Stimulated activated CD8-positive, alpha-beta memory T cell treated with anti-CD3 and anti-CD28 coated beads, Interleukin-4, amount 100 ng/mL, for 4 hours (primary cell): Measurements from ENCODE around the gene SLC39A1.
"Not testable (repeated sequence)": the region's sequence is repeated elsewhere in the genome, so short reads cannot be mapped to it uniquely, and the experiment has no call there.

Experiments used
- DNase-seq, 2 donors: peaks; one replicate each; pipeline ENCODE4 v3.0.0-alpha.2; 2020; ENCODE audit warnings: low read depth in 2 of 2, low spot score in 1 of 2

Gene SLC39A1, protein sequence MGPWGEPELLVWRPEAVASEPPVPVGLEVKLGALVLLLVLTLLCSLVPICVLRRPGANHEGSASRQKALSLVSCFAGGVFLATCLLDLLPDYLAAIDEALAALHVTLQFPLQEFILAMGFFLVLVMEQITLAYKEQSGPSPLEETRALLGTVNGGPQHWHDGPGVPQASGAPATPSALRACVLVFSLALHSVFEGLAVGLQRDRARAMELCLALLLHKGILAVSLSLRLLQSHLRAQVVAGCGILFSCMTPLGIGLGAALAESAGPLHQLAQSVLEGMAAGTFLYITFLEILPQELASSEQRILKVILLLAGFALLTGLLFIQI

DNA sequence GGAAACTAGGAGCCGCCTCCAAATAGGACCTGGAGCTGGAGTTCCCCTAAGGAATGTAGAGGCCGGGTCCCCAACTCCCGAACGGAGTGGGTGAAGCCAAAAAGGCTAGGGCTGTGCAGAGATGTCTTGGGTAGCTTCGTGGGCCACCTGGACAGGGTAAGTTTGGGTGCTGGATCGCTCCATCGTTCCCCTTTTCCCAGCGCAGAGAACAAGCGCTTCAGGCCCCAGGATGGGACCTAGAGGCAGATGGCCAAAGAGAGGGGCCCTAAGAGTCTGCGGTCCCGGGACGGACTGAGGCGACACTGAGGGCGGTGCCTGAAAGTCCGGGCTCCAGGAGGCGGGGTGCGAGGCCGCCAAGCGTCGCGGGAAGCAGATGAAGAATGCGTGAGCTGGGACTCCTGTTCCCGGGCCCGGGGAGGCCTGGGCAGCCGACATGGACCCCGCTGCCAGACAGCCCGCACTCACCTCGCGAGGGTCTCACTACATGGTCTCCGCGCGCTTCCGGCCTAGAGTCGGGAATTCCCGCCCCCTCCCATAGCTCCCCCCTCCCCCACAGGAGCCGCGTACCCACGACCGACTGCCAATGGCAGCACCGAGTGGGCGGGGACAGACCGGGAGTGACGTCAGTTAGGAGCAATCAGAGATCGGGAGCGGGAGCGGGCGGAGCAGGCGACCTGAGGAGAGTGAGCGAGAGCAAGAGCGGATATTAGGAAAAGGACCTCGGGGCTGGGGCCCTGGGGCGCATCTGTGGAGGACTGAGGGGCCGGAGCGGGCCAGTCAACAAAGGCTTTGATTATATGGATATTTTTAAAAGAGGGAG, at the start of gene SLC39A1:
Gene SLC39A1 (minus strand): TSS at position 508 of the 820 bp plus-strand sequence. CDS start 822 bp downstream, outside the sequence.
- peak; percentile 87 to 88 for DNase-seq

DNA sequence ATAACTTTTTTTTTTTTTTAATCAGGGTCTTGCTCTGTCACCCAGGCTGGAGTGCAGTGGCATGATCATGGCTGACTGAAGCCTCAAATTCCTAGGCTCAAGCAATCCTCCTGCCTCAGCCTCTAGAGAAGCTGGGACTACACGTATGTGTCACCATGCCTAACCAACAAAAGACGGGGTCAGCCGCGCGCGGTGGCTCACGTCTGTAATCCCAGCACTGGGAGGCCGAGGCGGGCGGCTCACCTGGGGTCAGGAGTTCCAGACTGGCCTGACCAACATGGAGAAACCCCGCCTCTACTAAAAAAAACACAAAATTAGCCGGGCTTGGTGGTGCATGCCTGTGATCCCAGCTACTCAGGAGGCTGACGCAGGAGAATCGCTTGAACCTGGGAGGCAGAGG, 49.2 kb upstream of the SLC39A1 start:
- DNase-seq: not testable (repeated sequence)

DNA sequence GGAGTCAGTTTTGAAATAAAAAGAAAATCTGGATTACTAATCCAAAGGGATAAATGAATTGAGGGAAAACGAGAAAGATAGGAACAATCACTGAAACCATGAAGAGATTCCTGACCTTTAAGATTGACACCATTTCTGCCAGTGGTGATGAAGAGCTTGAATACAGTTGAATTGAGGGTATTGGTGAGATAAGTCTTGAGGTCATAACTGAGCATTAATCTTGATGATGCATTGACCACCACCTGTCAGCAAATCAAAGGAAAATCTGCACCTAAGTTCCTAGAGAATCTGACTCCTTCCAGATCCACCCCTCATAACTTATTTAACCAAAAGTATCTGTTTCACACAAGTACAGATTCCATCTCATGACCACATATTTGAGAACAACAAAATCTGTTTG, 48.8 kb upstream of the SLC39A1 start:
- no peak for DNase-seq

DNA sequence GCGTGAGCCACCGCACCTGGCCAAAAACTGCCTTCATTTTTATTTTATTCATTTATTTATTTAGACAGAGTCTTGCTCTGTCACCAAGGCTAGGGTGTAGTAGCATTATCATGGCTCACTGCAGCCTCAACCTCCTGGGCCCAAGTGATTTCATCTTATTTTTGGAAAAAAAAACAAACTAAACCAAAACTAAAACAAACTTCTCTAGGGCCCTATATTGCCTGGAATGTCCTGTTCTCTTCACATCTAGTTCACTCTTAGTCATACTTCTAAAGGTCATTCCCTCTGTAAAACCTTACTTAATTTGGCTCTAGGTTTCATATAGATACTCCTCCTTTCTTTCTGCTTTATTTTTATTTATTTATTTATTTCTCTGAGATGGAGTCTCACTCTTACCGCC, 42.8 kb upstream of the SLC39A1 start:
- no peak for DNase-seq

DNA sequence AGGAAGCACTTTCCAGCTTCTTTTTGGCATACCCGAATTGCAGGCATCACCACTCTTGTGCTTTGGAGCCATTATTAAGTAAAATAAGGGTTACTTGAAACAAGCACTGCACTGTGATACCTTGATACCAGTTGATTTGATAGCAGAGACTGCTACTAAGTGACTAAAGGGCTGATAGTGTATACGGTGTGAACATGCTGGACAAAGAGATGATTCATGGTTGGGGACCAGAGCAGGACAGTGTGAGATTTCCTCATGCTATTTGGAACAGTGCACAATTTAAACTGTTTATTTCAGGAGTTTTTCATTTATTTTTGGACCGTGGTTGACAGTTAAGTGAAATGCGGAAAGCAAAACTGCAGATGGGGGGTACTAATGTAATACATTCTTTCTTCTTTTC, 37.1 kb upstream of the SLC39A1 start:
- no peak for DNase-seq

DNA sequence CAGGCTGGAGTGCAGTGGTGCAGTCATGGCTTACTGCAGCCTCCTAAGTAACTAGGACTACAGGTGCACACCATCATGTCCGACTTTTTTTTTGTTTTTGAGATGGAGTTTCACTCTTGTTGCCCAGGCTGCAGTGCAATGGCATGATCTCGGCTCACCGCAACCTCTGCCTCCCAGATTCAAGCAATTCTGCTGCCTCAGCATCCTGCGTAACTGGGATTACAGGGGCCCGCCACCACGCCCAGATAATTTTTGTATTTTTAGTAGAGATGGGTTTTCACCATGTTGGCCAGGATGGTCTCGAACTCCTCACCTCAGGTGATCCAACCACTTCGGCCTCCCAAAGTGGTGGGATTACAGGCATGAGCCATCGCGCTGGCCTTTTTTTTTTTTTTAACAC, 33.5 kb upstream of the SLC39A1 start:
- DNase-seq: not testable (repeated sequence)

DNA sequence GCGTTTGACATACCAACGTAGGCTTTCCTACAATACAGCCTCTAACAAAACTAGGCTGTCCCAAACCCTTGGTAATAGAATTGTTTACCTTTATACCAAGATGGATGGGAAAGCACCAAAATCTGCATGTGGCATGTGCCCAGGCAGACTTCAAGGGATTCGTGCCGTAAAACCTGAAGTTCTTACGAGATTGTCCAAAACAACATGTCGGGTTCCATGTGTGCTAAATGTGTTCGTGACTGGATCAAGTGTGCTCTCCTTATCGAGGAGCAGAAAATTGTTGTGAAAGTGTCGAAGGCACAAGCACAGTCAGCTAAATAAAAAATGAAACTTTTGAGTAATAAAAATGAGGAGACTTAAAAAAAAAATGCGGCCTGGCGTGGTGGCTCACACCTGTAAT, 32.3 kb upstream of the SLC39A1 start:
- no peak for DNase-seq

DNA sequence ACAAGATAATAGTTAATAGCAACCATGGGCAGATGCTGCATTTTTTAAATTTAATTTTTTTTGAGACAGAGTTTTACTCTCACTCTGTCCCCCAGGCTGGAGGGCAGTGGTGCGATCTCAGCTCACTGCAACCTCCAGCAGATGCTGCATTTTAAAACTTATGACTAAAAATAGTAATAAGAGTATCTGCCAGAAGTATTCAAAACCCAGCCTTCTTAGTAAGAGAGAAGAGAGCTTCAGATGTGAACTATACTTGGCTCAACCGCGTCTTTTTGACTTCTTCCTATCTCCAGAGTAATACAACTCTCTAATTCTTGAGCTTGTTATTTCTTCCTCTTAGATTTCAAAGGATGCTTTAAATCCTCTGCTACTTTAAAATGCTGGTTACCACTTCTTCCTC, 31.9 kb upstream of the SLC39A1 start:
- no peak for DNase-seq

DNA sequence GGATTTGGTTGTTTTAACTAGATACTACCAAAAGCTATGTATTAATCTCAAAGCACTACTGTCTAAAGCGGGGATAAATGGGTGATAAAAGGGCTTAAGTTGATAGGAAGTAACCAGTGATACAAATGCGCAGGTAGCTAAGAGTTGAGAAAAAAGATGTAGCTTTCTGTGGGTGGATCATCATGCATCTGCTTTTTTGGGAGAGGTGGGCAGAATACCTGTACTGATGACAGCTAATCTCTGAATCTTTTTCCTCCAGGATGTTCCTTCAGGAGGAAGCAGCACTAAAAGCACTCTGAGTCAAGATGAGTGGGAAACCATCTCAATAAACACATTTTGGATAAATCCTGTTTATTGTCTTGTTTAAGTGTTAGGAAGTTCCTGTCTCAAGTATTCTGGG, 28.5 kb upstream of the SLC39A1 start:
- no peak for DNase-seq

DNA sequence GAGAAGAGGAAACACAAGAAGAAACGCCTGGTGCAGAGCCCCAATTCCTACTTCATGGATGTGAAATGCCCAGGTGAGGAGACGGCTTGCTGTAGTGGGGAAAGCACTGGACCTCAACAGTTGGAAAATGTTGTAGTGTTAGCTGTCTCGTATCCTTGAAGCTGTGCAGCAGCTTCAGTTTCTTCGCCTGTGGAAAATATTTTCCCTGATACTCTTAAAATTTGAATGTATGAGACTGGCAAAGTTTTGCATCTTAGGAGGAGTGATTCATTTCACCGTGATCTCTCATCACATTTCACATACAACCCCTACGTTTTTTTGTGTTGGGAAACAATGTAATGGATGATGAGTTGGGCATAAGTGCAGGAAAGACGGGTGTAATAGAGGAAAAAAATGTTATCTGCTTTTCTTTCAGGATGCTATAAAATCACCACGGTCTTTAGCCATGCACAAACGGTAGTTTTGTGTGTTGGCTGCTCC, 27.9 kb upstream of the SLC39A1 start:
- DNase-seq: no peak

DNA sequence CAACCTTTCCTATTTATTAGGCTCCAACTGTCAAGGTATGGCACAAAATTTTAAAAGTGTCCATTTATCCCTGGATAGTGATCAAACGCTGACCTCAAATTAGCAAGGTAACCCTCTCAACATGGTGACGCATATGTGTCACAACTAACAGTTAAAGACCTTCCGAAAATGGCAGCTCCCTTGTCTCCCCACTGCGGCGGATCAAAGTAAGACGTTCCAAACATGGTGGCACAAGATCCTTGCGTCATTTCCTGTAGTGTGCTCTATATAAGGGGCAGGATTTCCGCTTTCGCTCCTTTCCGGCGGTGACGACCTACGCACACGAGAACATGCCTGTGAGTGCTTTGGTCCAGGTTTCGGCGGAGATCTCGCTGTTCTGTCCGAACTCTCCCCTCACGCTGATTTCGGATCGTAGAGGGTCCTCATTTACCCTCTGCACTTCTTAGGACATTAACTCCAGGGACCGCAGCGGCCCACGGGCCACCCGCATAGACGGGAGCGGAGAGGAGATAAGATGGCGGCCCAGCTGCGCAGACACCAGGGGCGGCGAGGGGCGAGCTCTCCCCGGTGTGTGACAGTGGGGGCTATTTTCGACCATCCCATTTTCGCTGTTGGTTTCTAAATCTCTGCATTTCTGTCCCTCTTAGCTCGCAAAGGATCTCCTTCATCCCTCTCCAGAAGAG, 27.3 kb upstream of the SLC39A1 start, which contains the start of gene RPS27:
Gene RPS27 (plus strand): TSS at position 295 of the 683 bp plus-strand sequence. CDS start 35 bp downstream, at position 330.
- DNase-seq: peak; percentile 63 to 82

DNA sequence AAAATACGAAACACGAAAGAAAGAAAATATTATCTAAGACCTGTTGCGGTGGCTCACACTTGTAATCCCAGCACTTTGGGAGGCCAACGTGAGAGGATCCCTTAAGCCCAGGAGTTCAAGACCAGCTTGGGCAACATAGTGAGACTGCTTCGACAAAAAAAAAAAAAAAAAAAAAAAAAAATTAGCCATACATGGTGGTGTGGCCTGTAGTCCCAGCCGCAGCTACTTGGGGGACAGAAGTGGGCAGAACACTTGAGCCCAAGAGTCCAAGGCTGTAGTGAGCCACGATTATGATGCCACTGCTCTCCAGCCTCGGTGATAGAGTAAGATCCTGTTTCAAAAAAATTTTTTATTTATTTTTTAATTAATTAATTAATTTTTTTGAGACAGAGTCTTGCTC, 24.3 kb upstream of the SLC39A1 start:
- DNase-seq: no peak

DNA sequence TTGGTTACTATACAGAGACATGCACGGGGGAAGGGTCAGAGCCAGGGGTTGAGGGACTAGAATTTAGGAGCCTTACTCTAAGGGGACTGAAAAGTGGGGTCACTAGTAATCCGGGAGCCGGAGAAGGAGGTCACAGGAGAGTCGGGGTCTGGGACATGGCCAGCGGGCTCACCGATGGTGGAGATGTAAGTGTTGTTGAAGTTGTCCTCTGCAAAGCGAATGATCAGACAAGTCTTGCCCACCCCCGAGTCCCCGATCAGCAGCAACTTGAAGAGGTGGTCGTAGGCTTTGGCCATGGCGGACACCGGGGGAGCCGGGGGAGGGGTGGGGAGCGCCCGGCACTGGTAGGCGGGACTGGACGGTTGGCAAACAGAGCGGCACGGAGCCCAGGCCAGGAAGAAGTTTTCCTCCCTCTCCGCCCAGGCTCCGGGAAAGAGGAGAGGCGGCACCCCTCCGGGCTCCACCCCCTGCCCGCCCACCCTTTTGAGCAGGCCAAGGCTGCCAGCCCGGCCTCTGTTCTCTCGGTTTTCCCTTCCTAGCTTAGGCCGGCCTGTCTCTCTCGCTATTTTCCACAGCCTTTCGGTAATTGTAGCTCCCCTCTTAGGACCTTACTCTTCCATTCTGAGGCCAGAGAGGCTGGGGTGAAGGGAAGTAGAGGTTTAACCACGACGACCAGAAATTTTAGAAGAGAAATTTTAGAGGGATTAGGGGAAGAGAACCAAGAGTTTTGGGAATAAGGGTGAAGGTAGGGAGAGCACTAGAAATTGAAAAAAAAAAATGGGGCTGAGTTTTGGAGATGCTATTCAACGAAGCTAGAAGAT, 22.8 kb upstream of the SLC39A1 start, which contains the start of gene RAB13:
Gene RAB13 (minus strand): TSS at position 399 of the 821 bp plus-strand sequence. CDS start 103 bp downstream, at position 296.
- DNase-seq: no peak

DNA sequence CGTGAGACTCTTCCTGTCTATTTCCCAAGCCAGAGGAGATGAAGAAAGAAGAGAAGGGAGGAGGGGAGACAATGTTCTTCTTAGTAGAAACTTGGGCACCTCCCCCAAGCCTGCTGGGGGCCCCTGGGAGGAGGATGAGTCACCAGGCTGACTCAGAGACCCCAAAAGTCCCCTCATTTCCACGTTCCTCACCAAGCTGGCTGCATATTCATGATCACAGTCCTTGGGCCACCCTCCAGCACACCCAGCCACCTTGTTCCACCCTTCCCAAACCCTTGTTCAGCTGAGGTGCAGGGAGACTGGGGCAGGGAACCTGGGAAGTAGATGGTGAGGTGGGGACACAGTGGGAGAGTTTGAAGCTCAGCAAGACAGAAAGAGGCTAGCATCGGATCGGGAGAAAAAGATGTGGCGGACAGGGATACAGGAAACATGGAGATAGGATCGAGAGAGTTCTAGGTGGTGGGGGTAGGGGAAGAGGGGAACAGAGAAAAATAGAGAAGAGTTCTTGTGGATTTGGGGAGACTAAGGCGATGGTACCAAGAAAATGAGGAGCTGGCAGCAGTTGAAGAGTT, 22.1 kb upstream of the SLC39A1 start:
- DNase-seq: peak in 1 of 2 donors; percentile 49

DNA sequence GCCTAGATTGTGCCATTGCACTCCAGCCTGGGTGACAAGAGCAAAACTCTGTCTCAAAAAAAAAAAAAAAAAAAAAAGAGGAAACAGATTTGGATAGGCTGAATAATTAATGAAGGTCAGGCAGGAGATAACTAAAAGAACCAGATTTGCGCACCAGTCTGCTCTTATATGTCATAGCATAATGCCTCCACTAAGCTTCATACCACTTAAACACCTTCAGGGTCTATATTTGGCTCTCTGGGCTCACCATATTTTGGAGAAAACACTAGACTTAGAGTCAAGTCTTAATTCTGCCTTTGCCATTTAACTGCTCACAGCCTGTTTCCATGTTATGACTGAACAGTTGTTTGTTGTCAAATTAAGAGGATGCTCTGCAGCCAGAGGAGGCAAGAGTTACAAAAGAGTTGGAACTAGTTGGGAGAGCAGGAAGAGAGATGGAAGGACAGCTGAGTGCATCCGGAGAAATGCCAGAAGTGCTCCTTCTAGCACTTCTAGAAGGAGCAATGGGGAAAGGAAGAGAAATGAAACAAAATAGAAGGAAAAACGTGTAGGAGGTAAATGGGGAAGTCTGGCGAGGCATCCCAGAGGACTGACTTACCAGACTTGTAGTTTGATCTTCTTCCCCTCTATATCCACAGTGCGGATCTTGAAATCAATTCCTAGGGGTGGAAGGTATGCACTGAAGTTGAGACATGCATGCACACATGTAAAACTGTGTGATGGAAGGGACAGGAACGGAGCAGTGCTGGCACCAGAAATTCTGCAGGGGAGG, 21.0 kb upstream of the SLC39A1 start:
- DNase-seq: no peak

DNA sequence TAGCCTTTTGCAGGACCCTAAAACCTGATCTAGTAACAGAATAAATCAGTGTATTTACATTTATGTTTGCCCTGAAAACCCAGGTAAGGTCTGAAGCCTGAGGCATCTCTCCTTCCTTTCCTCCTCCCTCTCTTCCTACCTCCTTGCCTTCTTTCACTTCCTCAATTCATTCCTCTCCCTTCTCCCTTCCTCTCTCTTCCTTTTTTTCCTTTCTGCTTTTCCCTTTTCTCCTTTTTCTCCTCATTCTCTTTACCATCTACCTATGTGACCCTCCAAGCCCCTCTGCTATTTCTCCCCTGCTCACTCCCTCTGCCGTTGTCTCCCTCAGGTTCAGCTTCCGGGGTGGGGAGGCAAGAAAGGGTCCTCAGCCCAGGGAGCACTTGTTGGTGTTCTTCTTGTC, 18.4 kb upstream of the SLC39A1 start:
- DNase-seq: not testable (repeated sequence)

DNA sequence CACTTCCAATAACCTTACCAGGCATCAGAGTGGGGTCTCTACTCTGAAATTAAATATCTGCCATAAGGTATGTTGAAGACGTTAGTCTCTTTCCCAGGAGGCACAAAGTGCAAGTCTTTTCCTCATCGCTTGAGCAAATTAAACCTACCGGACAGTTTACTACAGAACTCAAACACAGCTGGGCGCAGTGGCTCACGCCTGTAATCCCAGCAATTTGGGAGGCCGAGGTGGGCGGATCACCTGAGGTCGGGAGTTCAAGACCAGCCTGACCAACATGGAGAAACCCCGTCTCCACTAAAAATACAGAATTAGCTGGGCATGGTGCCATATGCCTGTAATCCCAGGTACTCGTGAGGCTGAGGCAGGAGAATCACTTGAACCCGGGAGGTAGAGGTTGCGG, 15.8 kb upstream of the SLC39A1 start:
- DNase-seq: not testable (repeated sequence)

DNA sequence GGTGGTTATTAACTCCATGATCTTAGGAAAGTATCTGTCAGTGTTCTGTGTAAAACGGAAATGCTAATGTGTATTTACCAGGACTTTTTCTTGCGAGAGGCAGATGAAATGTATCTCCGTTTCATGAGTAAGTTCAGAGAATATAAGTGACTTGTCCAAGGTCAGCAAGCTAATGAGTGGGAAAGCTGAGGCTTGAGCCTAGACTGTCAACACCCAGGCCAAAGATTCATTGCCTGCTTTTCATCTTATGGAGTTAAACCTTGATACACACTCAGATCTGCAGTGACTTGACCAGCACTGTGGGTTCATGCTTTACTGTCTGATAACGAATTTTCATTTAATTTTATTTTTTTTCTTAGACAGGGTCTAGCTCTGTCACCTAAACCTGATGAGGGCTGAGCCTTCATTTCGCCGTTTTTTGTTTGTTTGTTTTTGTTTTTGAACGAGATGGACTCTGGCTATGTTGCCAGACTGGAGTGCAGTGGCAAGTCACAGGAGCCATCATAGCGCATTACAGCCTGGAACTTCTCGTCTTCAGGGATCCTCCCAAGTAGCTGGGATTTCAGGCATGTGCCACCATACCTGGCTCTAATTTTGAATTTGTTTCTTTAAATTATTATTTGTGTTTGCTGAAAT, 15.1 kb upstream of the SLC39A1 start:
- no peak for DNase-seq
